NCI-H524 (cell line): Measurements from ENCODE around the gene TCF7L2.

Experiments
- DNase-seq, 2 experiments: peaks; one replicate each; lab custom pipeline; 2025; lab: John Stamatoyannopoulos, UW

The TCF7L2 gene

GRCh38 chr10:112966194-112966855, 16.3 kb downstream of the TCF7L2 start:
- DNase-seq = peak; percentile 26 to 71

DNA sequence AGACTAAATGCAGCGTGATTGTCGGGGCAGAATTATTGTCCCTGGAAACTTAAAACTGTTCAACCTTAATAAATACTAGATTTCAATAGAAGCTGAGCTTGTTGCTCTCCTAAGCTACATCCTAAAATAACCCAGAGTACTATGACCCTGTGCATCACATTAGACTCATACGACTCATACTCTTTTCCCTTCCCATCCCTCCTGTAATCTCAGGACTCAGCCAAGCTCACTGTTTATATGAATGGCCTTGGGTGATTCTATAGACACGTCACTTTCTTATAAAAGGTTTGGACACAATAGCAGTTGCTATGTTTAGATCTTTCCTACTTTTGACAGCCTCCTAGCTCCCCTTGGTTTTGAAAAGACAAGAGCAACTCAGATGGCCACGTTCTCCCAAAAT, 17.2 kb downstream of the TCF7L2 start:
- DNase-seq = no peak

DNA sequence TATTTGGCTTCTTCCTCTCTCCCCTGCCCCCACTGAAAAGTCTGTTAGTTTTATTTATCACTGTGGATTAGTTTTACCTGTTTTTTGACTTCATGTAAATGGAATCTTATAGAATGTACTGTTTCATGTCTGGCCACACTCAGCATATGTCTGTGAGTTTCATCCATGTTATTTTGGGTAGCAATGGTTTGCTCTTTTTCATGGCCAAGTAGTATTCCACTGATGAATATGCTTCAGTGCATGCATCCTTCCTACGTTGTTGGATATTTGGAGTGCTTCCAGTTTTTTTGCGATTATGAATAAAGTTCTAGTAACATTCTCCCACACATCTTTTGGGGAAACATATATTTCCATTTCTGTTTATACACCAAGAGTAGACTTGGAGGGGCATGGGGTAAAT, 19.1 kb downstream of the TCF7L2 start:
- DNase-seq = no peak

DNA sequence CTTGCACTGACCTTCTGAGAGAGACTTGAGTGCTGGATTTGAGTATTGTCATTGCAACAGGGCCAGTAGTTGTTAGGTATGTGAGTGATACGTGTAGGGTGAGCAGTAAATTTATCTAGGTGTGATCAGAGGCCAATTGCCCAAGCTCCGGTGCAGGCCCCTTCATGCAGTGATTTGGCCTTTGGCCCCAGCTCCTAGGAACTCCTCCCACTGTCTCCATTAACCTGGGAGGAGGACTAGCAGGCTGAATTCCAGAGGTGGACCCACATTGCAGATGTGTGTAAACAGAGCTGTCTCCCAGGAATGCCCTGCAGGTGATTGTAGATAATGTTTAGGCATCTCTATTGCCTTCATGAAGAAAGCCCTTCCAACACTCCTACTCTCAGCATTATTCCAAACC, 19.5 kb downstream of the TCF7L2 start:
- DNase-seq = no peak

- no peak for DNase-seq
Observed at GRCh38 chr10:112970021-112970420, 20.0 kb downstream of the TCF7L2 start.

GRCh38 chr10:112972606-112973005, 22.6 kb downstream of the TCF7L2 start:
- DNase-seq = no peak

DNA sequence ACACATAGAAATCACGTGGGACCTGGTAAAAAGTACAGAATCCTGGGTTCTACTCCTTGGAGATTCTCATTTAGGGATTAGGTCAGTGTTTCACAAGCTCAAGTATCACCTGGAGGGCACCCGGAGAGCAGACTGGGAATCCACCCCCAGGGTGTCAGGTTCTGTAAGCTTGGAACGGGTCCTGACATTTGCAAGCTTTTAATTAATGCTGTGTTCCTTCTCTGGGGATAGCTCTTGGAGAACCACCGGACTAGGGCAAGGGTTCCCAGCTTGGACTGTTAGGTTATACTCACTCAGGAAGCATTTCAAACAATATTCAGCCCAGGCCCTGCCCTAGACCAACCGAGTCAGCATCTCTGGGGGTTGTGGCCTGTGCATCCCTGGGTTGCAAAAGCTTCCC, 23.0 kb downstream of the TCF7L2 start:
- no peak for DNase-seq

GRCh38 chr10:112973805-112974204, 23.8 kb downstream of the TCF7L2 start:
- DNase-seq = no peak

DNA sequence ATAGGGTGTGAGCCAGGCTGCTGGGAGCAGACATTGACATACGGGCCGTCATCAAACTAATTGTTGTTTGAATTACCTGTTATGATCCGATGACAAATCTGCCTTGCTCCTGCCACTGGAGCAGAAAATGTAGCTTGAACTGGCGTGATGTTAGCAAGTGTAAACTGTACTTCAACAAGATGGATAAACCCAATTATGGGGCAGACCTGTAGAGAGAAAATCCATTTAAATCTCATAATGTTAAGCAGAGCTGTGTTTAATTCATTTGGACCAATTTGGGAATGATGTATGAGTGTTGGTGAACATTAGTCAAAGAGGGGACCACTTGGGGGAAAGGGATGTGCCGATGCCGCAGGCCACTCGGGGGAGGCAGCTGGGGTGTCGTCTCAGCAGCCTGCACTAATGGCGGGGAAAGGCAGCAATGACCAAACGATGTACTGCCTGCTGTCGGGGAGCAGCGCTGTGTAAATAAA, 27.4 kb downstream of the TCF7L2 start:
- DNase-seq = no peak

- no peak for DNase-seq
Observed at GRCh38 chr10:112979927-112980326, 29.9 kb downstream of the TCF7L2 start.

DNA sequence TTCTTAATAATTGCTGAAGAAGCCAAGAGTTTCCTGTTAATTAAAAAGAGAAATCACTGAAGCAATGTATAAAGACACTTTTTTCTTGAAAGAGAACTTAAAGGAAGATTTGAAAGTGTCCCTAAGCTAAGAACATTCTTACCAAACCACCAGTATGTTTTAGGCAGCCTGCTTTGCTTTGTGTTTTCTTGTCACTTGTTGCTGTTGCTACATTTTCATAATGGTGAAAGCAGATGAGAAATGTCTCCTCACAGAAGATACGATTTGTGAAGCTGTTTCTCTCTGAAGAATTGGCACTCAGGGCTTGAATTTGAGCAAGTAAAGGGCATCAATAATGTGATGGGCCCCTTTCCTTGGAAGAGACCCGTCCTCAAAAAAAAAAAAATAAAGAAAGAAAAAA, 30.9 kb downstream of the TCF7L2 start:
- no peak for DNase-seq

GRCh38 chr10:112981553-112981952, 31.5 kb downstream of the TCF7L2 start:
- DNase-seq = no peak

DNA sequence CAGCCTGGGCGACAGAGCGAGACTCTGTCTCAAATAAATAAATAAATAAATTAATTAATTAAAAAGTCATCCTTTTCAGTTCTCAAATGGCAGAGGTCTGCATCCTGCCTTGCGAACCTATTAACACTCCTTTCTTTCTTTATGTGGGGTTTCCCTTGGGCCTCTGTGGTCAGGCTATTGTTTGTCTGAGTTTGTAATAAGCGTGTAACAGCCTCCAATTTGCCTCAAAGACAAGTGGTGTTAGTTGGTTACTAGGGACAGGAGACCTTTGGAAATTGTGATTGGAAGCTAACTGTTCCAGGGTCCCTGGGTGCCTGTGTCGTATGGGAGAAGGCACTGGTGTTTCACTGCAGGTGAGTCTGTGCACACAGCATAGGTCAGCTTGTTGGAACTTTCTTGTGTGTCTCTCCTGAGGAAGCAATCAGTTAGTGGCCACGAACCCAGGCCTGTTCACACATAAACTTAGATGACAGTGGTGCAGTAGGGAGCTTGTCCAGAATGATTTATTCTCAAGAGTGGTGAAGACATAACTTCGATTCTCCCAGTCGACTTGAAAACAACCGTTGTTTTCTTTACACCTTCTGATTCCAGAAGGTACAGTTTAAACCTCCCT, 33.5 kb downstream of the TCF7L2 start:
- no peak for DNase-seq

DNA sequence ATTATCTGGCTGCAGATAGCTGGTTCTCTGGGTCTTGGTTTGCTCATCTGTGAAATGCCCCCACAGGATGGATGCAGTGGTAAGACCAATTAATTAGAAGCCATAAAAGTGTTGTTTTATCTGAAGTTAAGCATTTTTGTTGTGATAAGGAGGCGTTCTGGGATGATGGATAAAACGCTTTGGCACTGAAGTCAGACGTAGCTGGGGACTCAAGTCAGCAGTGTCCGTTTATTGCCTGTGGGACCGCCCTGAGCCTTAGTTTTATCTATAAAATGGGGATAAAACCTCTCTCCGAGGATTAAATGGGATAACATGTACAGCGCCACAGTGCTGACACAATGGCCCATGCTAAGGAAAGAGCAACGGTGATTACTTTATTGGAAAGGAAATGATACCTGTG, 34.7 kb downstream of the TCF7L2 start:
- no peak for DNase-seq

- no peak for DNase-seq
Observed at GRCh38 chr10:112985690-112986543, 35.9 kb downstream of the TCF7L2 start.

DNA sequence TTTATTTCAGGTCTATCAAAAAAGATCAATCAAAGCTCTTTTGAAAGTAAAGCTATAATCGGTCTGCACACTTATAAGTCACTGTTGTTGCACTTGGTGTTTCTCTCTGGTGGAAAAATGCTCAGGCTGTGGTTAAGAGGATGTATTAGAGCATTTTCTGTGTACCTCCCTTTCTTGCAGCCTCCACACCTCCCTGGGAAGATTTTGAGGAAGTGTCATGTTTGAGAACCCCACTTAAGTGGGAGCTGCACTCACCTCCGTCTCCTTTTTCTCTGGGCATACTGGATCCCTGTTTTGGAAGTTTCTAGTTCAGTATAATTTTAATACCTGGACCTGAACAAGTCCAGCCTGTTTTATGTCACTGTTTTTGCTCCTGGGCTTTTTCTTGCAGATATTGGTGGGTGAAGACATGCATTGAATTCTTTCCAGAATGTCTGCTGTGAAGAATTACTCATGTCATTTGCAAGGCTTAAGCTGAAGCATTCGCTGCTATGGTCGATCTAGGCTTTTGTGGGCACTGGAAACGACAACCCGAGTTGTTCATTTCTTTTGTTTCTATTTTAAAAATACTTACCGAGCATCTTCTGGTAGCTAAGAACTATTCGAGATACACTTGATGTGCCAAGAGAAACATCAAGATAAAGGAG, 36.6 kb downstream of the TCF7L2 start:
- DNase-seq = no peak

DNA sequence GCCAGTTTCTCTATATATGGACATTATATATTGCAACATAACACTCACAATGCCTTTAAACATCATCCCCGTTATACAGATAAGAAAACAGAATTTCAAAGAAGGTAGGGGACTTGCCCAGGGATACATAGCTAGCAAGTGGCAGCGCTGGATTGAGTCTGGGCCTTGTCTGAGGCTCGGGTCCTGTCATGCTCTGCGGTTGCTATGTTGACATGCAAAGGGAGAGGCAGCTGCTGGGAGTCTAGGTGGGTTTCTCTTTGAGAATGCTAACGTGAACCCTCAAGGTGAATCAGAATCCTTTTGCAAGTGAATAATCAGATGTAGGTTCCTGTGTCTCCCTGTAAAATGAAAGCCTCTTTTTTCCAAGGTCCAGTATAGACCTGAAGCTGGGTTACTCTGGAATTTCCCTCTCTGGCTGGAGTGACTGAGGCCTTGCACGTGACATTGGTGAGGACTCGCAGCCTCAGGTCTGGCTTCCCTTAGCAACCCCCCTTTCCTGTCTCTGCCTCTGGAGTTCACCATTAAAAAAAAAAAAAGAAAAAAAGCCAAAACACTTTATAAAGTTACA, 38.9 kb downstream of the TCF7L2 start:
- DNase-seq = no peak

DNA sequence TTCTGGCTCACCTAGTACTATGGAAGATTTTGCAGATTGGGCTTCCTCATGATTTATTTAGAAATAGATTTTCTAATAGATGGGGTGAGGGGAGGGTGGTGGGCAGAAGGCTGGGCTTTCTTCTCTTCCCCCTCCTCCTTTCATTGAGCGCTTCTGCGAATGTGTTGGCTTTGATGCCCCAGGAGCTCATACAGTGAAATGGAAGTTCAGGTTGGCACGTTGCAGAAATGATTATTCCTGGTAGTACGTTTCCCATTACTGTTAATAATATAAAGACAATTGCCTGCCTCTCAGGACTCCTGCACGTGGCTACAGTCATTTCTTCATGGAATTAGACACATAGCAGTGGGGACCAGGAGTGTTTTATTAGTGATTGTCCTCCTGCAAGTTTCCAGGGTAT, 39.8 kb downstream of the TCF7L2 start:
- no peak for DNase-seq

DNA sequence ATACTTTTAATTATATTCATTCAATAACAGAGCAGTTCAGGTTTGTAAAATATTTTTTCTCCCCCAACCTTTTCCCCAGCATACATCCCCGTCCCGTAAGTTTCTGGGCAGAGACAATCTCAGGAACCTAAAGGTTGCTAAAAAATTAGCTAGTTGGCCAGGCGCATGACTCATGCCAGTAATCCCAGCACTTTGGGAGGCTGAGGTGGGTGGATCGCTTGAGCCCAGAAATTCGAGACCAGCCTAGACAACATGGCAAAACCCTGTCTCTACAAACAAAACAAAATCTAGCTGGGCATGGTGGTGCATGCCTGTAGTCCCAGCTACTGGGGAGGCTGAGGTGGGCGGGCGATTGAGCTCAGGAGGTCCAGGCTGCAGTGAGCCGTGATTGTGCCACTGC, 40.2 kb downstream of the TCF7L2 start:
- DNase-seq = no peak

DNA sequence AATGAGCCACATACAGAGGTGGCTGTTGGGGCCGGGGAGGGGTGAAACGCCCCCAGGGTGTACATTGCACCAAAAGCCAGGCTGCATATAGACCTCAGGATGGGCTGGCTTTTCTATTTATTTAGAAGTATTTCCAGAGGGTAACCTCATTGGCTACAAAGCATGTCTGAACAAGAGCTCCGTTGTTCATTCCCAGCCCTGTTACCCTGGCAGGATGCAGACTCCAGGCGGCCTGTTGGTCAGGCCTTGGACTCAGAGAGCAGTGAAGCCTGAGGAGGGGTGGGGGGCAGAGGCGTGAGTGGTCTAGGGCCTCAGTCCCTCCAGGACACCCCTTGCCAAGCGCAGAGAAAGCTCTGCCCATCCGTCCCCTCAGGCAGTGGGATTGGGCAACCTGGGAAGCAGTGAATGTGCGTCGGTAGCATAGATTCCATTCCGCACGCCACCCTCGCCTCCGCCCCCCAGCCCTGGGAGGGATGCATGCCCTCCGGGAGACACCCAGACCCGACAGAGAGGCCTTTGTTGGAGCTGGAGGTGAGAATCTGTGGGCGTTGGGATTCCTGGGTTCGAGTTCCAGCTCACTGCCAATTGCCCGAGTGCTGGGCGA, 41.9 kb downstream of the TCF7L2 start:
- no peak for DNase-seq

DNA sequence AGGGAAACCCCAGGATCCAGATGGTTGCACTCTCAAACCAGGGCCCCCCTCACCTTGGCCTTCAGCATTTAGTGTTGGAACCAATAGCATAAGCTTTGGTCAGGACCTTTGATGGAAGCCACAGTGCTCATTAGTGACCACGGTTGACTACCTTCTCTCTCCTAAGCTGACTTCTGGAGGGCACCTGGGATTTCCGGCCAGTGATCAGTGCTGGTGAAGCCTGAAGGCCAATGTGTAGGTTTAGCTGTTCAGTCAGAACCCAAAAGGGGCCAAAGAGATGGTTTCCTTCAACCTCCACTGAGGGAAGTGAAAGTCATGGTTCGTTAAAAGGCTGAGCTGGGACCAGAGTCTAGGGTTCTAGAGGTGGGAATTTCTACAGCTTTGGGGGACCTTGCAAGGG, 46.4 kb downstream of the TCF7L2 start:
- no peak for DNase-seq

DNA sequence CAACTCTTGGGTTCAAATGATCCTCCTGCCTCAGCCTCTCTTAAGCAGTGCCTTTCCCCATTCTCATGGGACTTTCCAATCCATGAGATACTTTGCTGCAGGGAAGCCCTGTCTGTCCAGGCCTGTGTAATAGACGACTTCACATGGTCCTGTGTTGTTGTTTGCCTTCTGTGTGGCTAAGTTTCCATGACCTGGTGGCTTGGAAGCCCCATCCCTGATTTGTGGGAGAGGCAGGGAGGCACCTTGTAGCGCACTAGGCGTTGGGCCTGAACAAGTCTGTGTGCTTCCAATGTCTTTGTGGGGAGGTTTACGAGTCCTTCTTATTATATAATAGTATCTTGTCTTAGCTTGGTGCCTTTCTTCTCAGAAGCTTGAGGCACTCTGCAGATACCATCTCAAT, 49.1 kb downstream of the TCF7L2 start:
- no peak for DNase-seq
